Memory B cell (primary cell): ENCODE measurements around the gene POLR1B.
"Not testable (repeated sequence)": the region's sequence is repeated elsewhere in the genome, so short reads cannot be mapped to it uniquely, and the experiment has no call there.

Experiments used
- ATAC-seq: fragments of 150-1000 bp; cut with Tn5 transposase; 2 replicates; pipeline ENCODE4 v1.10.0; 2021; ENCODE audit warnings: low read depth, mild to moderate bottlenecking, moderate library complexity
- DNase-seq, 2 donors: peaks; one replicate each; pipeline ENCODE4 v3.0.0; 2022; ENCODE audit warnings: low spot score in 2 of 2
- H3K27ac Mint-ChIP-seq: one replicate; pipeline ENCODE4 v1.8.0; 2022; ENCODE audit warnings: mild to moderate bottlenecking, moderate library complexity, mixed read lengths
- H3K27me3 Mint-ChIP-seq: one replicate; pipeline ENCODE4 v1.8.0; 2022; ENCODE audit warnings: mixed read lengths
- H3K36me3 Mint-ChIP-seq: one replicate; pipeline ENCODE4 v1.8.0; 2022; ENCODE audit warnings: mild to moderate bottlenecking, mixed read lengths
- H3K4me1 Mint-ChIP-seq: one replicate; pipeline ENCODE4 v1.8.0; 2022; ENCODE audit warnings: mixed read lengths
- H3K4me3 Mint-ChIP-seq: one replicate; pipeline ENCODE4 v1.8.0; 2022; ENCODE audit warnings: mild to moderate bottlenecking, moderate library complexity, mixed read lengths
- H3K9me3 Mint-ChIP-seq: one replicate; pipeline ENCODE4 v1.8.0; 2022; ENCODE audit warnings: mixed read lengths

POLR1B gene, protein sequence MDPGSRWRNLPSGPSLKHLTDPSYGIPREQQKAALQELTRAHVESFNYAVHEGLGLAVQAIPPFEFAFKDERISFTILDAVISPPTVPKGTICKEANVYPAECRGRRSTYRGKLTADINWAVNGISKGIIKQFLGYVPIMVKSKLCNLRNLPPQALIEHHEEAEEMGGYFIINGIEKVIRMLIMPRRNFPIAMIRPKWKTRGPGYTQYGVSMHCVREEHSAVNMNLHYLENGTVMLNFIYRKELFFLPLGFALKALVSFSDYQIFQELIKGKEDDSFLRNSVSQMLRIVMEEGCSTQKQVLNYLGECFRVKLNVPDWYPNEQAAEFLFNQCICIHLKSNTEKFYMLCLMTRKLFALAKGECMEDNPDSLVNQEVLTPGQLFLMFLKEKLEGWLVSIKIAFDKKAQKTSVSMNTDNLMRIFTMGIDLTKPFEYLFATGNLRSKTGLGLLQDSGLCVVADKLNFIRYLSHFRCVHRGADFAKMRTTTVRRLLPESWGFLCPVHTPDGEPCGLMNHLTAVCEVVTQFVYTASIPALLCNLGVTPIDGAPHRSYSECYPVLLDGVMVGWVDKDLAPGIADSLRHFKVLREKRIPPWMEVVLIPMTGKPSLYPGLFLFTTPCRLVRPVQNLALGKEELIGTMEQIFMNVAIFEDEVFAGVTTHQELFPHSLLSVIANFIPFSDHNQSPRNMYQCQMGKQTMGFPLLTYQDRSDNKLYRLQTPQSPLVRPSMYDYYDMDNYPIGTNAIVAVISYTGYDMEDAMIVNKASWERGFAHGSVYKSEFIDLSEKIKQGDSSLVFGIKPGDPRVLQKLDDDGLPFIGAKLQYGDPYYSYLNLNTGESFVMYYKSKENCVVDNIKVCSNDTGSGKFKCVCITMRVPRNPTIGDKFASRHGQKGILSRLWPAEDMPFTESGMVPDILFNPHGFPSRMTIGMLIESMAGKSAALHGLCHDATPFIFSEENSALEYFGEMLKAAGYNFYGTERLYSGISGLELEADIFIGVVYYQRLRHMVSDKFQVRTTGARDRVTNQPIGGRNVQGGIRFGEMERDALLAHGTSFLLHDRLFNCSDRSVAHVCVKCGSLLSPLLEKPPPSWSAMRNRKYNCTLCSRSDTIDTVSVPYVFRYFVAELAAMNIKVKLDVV

DNA sequence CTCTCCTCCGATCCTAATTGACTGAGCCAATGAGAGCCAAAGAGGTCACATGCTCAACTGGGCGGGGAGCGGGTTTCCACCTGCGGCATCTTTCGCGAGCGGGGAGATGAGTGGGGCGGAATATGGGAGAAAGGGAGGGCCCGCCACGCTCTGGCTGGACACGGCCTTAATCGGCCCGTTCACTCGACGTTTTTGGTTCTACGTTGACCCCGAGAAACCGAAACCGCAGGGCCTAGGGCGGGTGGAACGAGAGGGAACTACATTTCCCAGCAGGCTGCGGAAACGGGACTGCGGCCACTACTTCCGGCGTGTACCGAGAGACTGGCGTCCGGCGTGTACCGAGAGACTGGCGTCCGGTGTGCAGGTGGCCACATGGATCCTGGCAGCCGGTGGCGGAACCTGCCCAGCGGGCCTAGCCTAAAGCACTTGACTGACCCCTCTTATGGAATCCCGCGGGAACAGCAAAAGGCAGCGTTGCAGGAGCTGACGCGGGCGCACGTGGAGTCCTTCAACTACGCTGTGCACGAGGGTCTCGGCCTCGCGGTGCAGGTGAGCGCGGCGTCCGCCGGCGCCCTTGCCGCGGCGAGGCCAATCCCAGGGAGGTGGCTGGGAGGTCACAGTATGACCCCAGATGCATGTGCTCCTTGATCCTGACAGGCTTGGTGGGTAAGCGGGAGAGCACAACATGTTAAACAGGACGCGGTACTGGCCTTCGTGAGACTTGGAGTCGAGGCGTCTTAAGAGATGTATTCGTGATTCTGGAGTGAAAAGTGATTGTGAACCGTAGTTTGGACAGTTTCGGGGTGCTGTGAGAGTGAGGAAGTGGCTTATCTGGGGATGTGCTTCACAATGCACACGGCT is at the start of gene POLR1B:
TSS of gene POLR1B (plus strand) at position 343 of the 861 bp plus-strand sequence. CDS start at position 373, 30 bp downstream.
- Mint-ChIP-seq H3K4me3 (no peak within 1 kb of the TSS), H3K4me1 (peaks cover 5% of the 10 kb centered on the region), H3K27me3 (no peaks in the 10 kb centered on the region), H3K27ac (no peak within 1 kb of the TSS), H3K9me3 (no peaks in the 10 kb centered on the region), H3K36me3 (peaks cover 5% of the 10 kb centered on the region)
- ATAC-seq = peak; percentile 79
- DNase-seq = peak; percentile 58 to 77

DNA sequence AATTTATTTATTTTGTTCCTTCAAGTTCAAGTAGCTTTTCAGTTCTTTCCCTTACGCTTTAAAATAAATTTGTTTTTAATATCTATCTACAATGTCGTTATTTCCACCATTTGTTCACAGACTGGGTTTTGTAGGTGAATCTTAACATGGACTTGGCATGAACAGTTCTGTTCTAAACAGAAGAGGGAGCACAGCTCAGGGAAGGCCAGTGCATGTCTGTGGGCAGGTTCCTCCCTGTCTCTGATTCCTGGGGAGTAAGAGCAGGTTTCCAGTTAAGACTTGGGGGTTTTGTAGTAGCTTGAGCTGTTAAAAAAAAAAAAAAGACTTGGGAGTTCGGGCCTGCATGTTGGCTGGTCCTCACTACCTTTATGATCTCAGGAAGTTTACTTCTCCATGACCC is 49.2 kb upstream of the POLR1B start:
- Mint-ChIP-seq H3K9me3 (no peaks in the 10 kb centered on the region), H3K36me3 (peaks cover 3% of the 10 kb centered on the region), H3K27me3 (no peaks in the 10 kb centered on the region), H3K4me3 (no peak overlapping the region), H3K27ac (no peak overlapping the region), H3K4me1 (peaks cover 2% of the 10 kb centered on the region)
- ATAC-seq (no peak), DNase-seq (no peak)

GRCh38 chr2:112493858-112494648 is 48.2 kb upstream of the POLR1B start:
- DNase-seq (no peak), ATAC-seq (no peak)
- H3K27ac Mint-ChIP-seq = no peak overlapping the region
- no peaks in the 10 kb centered on the region for H3K27me3 Mint-ChIP-seq
- H3K4me3 Mint-ChIP-seq = no peak overlapping the region
- H3K4me1 Mint-ChIP-seq = peaks cover 2% of the 10 kb centered on the region
- H3K9me3 Mint-ChIP-seq = no peaks in the 10 kb centered on the region
- H3K36me3 Mint-ChIP-seq = peaks cover 3% of the 10 kb centered on the region

GRCh38 chr2:112494828-112495227 is 47.4 kb upstream of the POLR1B start:
- no peaks in the 10 kb centered on the region for H3K9me3 Mint-ChIP-seq
- no peaks in the 10 kb centered on the region for H3K27me3 Mint-ChIP-seq
- no peak for DNase-seq
- peaks cover 3% of the 10 kb centered on the region for H3K36me3 Mint-ChIP-seq
- no peak overlapping the region for H3K4me3 Mint-ChIP-seq
- no peak for ATAC-seq
- no peak overlapping the region for H3K27ac Mint-ChIP-seq
- peaks cover 2% of the 10 kb centered on the region for H3K4me1 Mint-ChIP-seq

GRCh38 chr2:112495878-112496277 is 46.4 kb upstream of the POLR1B start:
- H3K4me3 Mint-ChIP-seq, H3K36me3 Mint-ChIP-seq: not testable (repeated sequence)

GRCh38 chr2:112500850-112501484 is 41.3 kb upstream of the POLR1B start:
- H3K9me3 Mint-ChIP-seq, H3K27ac Mint-ChIP-seq, H3K4me1 Mint-ChIP-seq, H3K27me3 Mint-ChIP-seq, H3K4me3 Mint-ChIP-seq, H3K36me3 Mint-ChIP-seq: not testable (repeated sequence)
- DNase-seq (peak; percentile 24 to 38), ATAC-seq (peak; percentile 88)

More at GRCh38 chr2:112495878-112496277, 46.4 kb upstream of the POLR1B start:
- not testable (repeated sequence) for H3K27ac Mint-ChIP-seq, DNase-seq, ATAC-seq, H3K27me3 Mint-ChIP-seq, H3K4me1 Mint-ChIP-seq, H3K9me3 Mint-ChIP-seq

GRCh38 chr2:112509239-112509998 is 32.8 kb upstream of the POLR1B start:
- not testable (repeated sequence) for DNase-seq, ATAC-seq, H3K4me3 Mint-ChIP-seq, H3K9me3 Mint-ChIP-seq, H3K36me3 Mint-ChIP-seq, H3K27ac Mint-ChIP-seq, H3K27me3 Mint-ChIP-seq, H3K4me1 Mint-ChIP-seq

- no peak for DNase-seq
- peaks cover 4% of the 10 kb centered on the region for H3K9me3 Mint-ChIP-seq
- peaks cover 21% of the 10 kb centered on the region for H3K36me3 Mint-ChIP-seq
These were observed 25.5 kb upstream of the POLR1B start for GRCh38 chr2:112516801-112517200.

DNA sequence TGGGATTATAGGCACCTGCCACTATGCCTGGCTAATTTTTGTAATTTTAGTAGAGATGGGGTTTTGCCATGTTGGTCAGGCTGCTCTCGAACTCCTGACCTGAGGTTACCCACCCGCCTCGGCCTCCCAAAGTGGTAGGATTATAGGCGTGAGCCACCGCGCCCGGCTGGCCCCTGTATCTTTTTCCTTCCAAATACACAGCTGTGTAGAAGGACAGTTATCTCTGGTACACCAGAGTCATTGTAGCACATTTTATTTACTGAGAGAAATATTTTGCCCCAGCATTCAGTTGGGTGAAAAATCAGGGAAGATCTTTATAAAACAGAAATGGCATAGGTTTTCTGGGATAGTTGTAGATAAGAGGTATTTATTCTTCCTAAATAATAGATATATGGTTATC is 23.5 kb upstream of the POLR1B start:
- ATAC-seq = no peak
- DNase-seq = no peak
- H3K27me3 Mint-ChIP-seq = no peaks in the 10 kb centered on the region
- peaks cover 4% of the 10 kb centered on the region for H3K9me3 Mint-ChIP-seq
- no peak overlapping the region for H3K4me3 Mint-ChIP-seq
- H3K4me1 Mint-ChIP-seq = no peaks in the 10 kb centered on the region
- no peak overlapping the region for H3K27ac Mint-ChIP-seq
- peaks cover 39% of the 10 kb centered on the region for H3K36me3 Mint-ChIP-seq

More at GRCh38 chr2:112516801-112517200, 25.5 kb upstream of the POLR1B start:
- ATAC-seq = no peak
- no peaks in the 10 kb centered on the region for H3K4me1 Mint-ChIP-seq
- H3K27ac Mint-ChIP-seq = no peak overlapping the region
- no peak overlapping the region for H3K4me3 Mint-ChIP-seq
- H3K27me3 Mint-ChIP-seq = no peaks in the 10 kb centered on the region

- ATAC-seq (no peak), DNase-seq (no peak)
- H3K27ac Mint-ChIP-seq = no peak overlapping the region
- H3K4me1 Mint-ChIP-seq = no peaks in the 10 kb centered on the region
- H3K27me3 Mint-ChIP-seq = no peaks in the 10 kb centered on the region
- H3K36me3 Mint-ChIP-seq = peaks cover 41% of the 10 kb centered on the region
- H3K9me3 Mint-ChIP-seq = peaks cover 3% of the 10 kb centered on the region
- H3K4me3 Mint-ChIP-seq = no peak overlapping the region
These were observed 22.8 kb upstream of the POLR1B start for GRCh38 chr2:112519506-112519905.

- Mint-ChIP-seq H3K4me1 (no peaks in the 10 kb centered on the region), H3K27me3 (no peaks in the 10 kb centered on the region), H3K4me3 (no peak overlapping the region), H3K36me3 (peaks cover 43% of the 10 kb centered on the region), H3K9me3 (no peaks in the 10 kb centered on the region), H3K27ac (no peak overlapping the region)
- ATAC-seq (no peak), DNase-seq (no peak)
These were observed 22.0 kb upstream of the POLR1B start for GRCh38 chr2:112520234-112520783.
